ENCODE measurements around the gene PTPN14.

Gene PTPN14

DNA sequence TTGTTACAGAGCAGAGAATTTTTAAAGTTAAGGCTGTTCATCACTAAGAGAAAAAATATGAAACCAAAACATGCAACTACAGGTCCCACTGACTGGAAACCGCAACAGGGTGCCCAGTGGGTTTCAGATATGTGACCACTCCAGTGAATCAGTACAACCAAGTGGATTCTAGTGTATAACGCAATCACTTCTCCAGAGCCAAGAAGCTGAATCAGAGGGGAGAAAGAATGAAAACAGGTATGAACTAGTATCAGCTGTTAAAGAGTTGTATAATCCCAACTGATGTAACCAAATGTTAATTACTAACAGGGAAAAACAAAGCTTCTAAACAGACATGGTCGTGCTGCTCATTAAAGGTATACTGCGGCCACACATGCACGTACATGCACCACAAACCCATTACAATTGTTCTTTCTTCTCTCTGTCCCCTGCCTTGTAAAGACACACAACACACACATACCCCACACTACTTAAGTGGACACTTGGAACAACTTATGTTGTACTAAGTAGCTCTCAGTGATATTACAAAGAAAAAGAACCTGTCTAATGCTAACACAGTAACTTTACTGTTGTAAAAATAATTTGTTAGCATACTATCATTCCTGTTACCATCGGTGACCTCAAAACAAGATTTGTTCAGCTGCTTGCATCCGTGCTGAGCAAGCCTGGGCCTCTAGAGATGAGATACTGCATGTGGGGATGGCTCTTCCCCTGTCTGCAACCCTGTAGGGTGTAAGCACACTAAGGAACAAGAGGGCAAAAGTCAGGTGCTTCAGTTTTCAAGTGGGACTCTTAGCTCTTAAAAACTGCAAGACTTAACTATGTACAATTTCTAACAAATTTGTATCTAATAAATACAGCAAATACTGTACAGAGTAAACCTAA lies 74.2 kb downstream of the PTPN14 start:
- no peak for TF ChIP-seq ZFX (IDR thresholded peaks at IDR 0.05; ENCODE audit: borderline replicate concordance)
- TF ChIP-seq CTCF (IDR thresholded peaks at IDR 0.05), result no peak
- H3K27ac ChIP-seq, result no peak overlapping the region

DNA sequence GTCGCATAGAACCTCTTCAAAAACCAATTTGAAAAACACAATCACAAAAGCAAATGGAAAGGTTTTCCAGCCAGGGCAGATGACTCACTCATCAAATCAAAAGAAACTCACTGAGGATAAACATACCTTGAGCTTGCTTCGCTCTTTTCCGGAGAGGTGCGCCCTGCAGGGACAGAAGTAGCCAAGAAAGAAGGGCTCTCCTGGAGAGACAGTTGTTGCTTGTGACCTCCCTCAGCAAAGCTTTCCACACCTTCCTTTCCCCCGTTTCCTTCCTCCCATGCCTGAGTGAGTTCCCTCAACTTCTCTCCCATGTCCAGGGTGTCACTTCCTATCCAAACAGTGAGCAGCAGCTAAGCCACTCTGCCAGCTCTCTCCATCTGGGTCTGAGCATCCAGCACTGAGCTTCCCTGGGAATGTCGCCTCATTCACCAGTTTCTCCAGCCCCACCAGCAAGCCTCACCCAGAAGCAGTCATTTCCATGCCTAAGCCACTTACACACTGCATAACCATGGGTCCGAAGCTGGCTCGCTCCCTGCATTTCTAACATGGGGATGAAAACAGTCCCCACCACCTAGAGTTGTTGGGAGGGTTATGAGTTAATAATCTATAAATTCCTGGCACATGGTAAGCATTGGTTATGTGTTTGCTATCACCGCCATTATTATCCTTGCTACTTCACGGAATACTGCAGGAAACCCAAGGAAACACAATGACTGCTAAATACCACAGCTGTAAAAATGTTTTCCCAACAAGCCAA lies 75.0 kb downstream of the PTPN14 start:
- TF ChIP-seq ZFX (IDR thresholded peaks at IDR 0.05; ENCODE audit: borderline replicate concordance), result no peak
- TF ChIP-seq CTCF (IDR thresholded peaks at IDR 0.05), result no peak
- H3K27ac ChIP-seq, result no peak overlapping the region

GRCh38 chr1:214475746-214476145 lies 75.7 kb downstream of the PTPN14 start:
- H3K27ac ChIP-seq, result no peak overlapping the region
- no peak for TF ChIP-seq ZFX (IDR thresholded peaks at IDR 0.05; ENCODE audit: borderline replicate concordance)
- no peak for TF ChIP-seq CTCF (IDR thresholded peaks at IDR 0.05)

DNA sequence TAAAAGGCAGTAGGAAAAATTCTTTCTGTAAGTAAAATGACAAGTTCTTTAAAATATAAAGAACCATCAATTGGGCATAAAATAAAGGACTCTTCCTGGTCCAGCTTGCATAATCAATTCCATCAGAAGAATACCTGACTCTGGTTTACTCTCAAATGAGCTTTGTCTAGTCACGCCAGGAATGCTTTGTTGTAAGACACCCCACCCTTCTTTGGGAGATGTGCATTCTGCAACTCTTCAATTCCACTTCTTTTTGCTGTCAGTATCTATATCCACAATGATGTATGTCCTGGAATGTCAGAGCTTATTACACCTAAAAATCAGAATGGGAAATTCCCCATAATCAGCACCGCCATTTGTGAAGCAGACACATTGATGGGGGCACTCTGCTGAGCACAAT lies 76.1 kb downstream of the PTPN14 start:
- TF ChIP-seq CTCF (IDR thresholded peaks at IDR 0.05) (no peak), ZFX (IDR thresholded peaks at IDR 0.05; ENCODE audit: borderline replicate concordance) (no peak)

GRCh38 chr1:214474467-214474866 lies 76.9 kb downstream of the PTPN14 start:
- no peak for TF ChIP-seq CTCF (IDR thresholded peaks at IDR 0.05)
- no peak for TF ChIP-seq ZFX (IDR thresholded peaks at IDR 0.05; ENCODE audit: borderline replicate concordance)
- H3K27ac ChIP-seq, result no peak overlapping the region

More for the DNA sequence above, 76.1 kb downstream of the PTPN14 start:
- no peak overlapping the region for H3K27ac ChIP-seq

DNA sequence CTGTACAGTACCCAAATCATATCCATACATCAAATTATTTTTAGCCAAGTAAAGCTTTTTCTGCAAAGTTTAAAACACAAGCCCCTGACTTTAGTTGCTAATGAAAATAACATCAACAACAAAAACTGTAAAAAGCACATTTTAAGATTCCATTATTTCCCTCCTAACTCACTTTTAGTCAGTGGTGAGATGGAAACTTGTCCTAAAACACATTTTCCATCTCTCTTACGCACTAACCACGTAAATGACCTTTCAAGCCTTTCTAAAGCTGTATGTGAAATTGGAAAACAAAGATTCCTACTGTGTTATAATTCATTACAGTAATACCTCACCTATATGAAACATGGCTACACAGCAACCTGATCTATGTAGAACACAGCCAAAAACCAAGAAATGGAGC lies 77.5 kb downstream of the PTPN14 start:
- H3K27ac ChIP-seq, result no peak overlapping the region
- TF ChIP-seq ZFX (IDR thresholded peaks at IDR 0.05; ENCODE audit: borderline replicate concordance) (no peak), CTCF (IDR thresholded peaks at IDR 0.05) (no peak)

GRCh38 chr1:214473387-214473786 lies 78.0 kb downstream of the PTPN14 start:
- H3K27ac ChIP-seq, result no peak overlapping the region
- TF ChIP-seq CTCF (IDR thresholded peaks at IDR 0.05) (no peak), ZFX (IDR thresholded peaks at IDR 0.05; ENCODE audit: borderline replicate concordance) (no peak)

Measured in 22Rv1 (cell line).